ENCODE measurements around the gene LIM2. TPM values are rescaled to one million over a fixed set of nuclear protein-coding genes. Genes with fewer than 3 reads are reported as not detected.
"Not testable (repeated sequence)": the region's sequence is repeated elsewhere in the genome, so short reads cannot be mapped to it uniquely, and the experiment has no call there.

LIM2 gene
- not detected for total RNA-seq

- ATAC-seq (no peak), DNase-seq (ENCODE audit: low spot score) (no peak)
- intact Hi-C loops (cut with DNase I) = no loop called here
These were observed at the start of gene LIM2 for GRCh38 chr19:51387924-51388389. Gene LIM2, minus strand, starts transcription at chr19:51387974. Its CDS starts 531 bp downstream, at chr19:51387443.

GRCh38 chr19:51434456-51434855, 46.7 kb upstream of the LIM2 start:
- no peak for DNase-seq (ENCODE audit: low spot score)
- intact Hi-C loops (cut with DNase I) = no loop called here
- ATAC-seq = no peak

- DNase-seq (ENCODE audit: low spot score) (no peak), ATAC-seq (no peak)
- intact Hi-C loops (cut with DNase I) = no loop called here
These were observed 45.3 kb upstream of the LIM2 start for GRCh38 chr19:51433043-51433442.

GRCh38 chr19:51431124-51431523, 43.4 kb upstream of the LIM2 start:
- no peak for ATAC-seq
- intact Hi-C loops (cut with DNase I) = no loop called here
- DNase-seq (ENCODE audit: low spot score) = no peak

- intact Hi-C loops (cut with DNase I) = no loop called here
- no peak for DNase-seq (ENCODE audit: low spot score)
- no peak for ATAC-seq
These were observed 42.4 kb upstream of the LIM2 start for GRCh38 chr19:51430221-51430620.

- ATAC-seq = no peak
- intact Hi-C loops (cut with DNase I) = no loop called here
- no peak for DNase-seq (ENCODE audit: low spot score)
These were observed 39.4 kb upstream of the LIM2 start for GRCh38 chr19:51427201-51427600.

- intact Hi-C loops (cut with DNase I) = no loop called here
- ATAC-seq (peak; percentile 72), DNase-seq (ENCODE audit: low spot score) (peak; percentile 86)
These were observed 34.3 kb upstream of the LIM2 start for GRCh38 chr19:51422053-51422448.

GRCh38 chr19:51421229-51422052, 33.7 kb upstream of the LIM2 start:
- DNase-seq (ENCODE audit: low spot score) (no peak), ATAC-seq (no peak)
- intact Hi-C loops (cut with DNase I) = no loop called here

- intact Hi-C loops (cut with DNase I); ATAC-seq; DNase-seq (ENCODE audit: low spot score): not testable (repeated sequence)
These were observed 32.7 kb upstream of the LIM2 start for GRCh38 chr19:51420511-51420910.

- DNase-seq (ENCODE audit: low spot score) (no peak), ATAC-seq (no peak)
- intact Hi-C loops (cut with DNase I) = no loop called here
These were observed 30.9 kb upstream of the LIM2 start for GRCh38 chr19:51418707-51419106.

GRCh38 chr19:51417810-51418157, 30.0 kb upstream of the LIM2 start:
- DNase-seq (ENCODE audit: low spot score) = no peak
- peak; percentile 44 for ATAC-seq
- intact Hi-C loops (cut with DNase I) = no loop called here

GRCh38 chr19:51417107-51417809, 29.5 kb upstream of the LIM2 start, which contains the start of gene SIGLEC10:
Gene SIGLEC10, minus strand, starts transcription at chr19:51417642. Its CDS starts 61 bp downstream, at chr19:51417581.
- intact Hi-C loops (cut with DNase I) = no loop called here
- no peak for DNase-seq (ENCODE audit: low spot score)
- ATAC-seq = peak; percentile 79

GRCh38 chr19:51416422-51416821, 28.6 kb upstream of the LIM2 start:
- intact Hi-C loops (cut with DNase I); ATAC-seq; DNase-seq (ENCODE audit: low spot score): not testable (repeated sequence)

- no peak for ATAC-seq
- intact Hi-C loops (cut with DNase I) = no loop called here
- DNase-seq (ENCODE audit: low spot score) = no peak
These were observed 27.4 kb upstream of the LIM2 start for GRCh38 chr19:51415187-51415586.

- ATAC-seq = no peak
- intact Hi-C loops (cut with DNase I) = no loop called here
- DNase-seq (ENCODE audit: low spot score) = no peak
These were observed 23.4 kb upstream of the LIM2 start for GRCh38 chr19:51410950-51411748.

GRCh38 chr19:51407511-51408131, 19.8 kb upstream of the LIM2 start:
- intact Hi-C loops (cut with DNase I) = no loop called here
- no peak for DNase-seq (ENCODE audit: low spot score)

GRCh38 chr19:51402117-51402516, 14.3 kb upstream of the LIM2 start:
- DNase-seq (ENCODE audit: low spot score) = no peak
- no peak for ATAC-seq
- intact Hi-C loops (cut with DNase I) = no loop called here

More at GRCh38 chr19:51407511-51408131, 19.8 kb upstream of the LIM2 start:
- ATAC-seq = no peak

GRCh38 chr19:51399936-51400335, 12.2 kb upstream of the LIM2 start:
- intact Hi-C loops (cut with DNase I); DNase-seq (ENCODE audit: low spot score); ATAC-seq: not testable (repeated sequence)

GRCh38 chr19:51399231-51399630, 11.5 kb upstream of the LIM2 start:
- ATAC-seq (no peak), DNase-seq (ENCODE audit: low spot score) (no peak)
- intact Hi-C loops (cut with DNase I) = no loop called here
